Panc1 (cell line): ENCODE measurements around the gene KIF1A. TPM values are rescaled to one million over a fixed set of nuclear protein-coding genes. Genes with fewer than 3 reads are reported as not detected.
A peak's percentile ranks its signal among the peaks of the same experiment; 100 is the strongest.

Experiments
- ATAC-seq: fragments of 200-7000 bp; cut with Tn5 transposase; 2 replicates; pipeline ENCODE4 v1.9.1; 2020; ENCODE audit warnings: mild to moderate bottlenecking, moderate library complexity
- BruUV-seq: library from RNA; stranded (reverse); fragments of 400-500 nt; replicated peaks from 2 replicates; lab custom pipeline; 2021; lab: Mats Ljungman, UMichigan
- CTCF ChIA-PET: fragments of 300-600 bp; sonication (Branson Sonifier 250); formaldehyde crosslinking; loops from one replicate; lab custom pipeline; 2022; ENCODE audit warnings: antibody characterized with exemption; lab: Charles Lee
- POLR2A ChIA-PET: fragments of 300-600 bp; sonication (Branson Sonifier 250); formaldehyde crosslinking; loops from one replicate; lab custom pipeline; 2022; ENCODE audit warnings: antibody characterized with exemption; lab: Charles Lee
- DNase-seq: peaks from one replicate; pipeline ENCODE4 v3.0.0-alpha.2; 2010; ENCODE audit warnings: low read depth, low spot score
- H3K27ac ChIP-seq: 2 replicates; pipeline ENCODE4 v1.5.1; 2011; ENCODE audit warnings: mild to moderate bottlenecking, low read length, inconsistent platforms
- H3K27me3 ChIP-seq: fragments of 200-500 bp; sonication (Bioruptor generic); 2 replicates; pipeline ENCODE4 v1.6.0; 2014; ENCODE audit warnings: low read length, inconsistent platforms; ENCODE audit not compliant: control insufficient read depth, insufficient read depth
- H3K36me3 ChIP-seq: fragments of 200-500 bp; sonication (Bioruptor generic); 2 replicates; pipeline ENCODE4 v1.5.1; 2014; ENCODE audit warnings: inconsistent platforms, mild to moderate bottlenecking, low read length, moderate library complexity; ENCODE audit not compliant: control insufficient read depth, insufficient read depth
- H3K4me1 ChIP-seq: 2 replicates; pipeline ENCODE4 v1.5.1; 2011; ENCODE audit warnings: inconsistent platforms, mild to moderate bottlenecking, low read length, moderate library complexity; ENCODE audit not compliant: control insufficient read depth, insufficient read depth
- H3K4me3 ChIP-seq, 2 experiments: 2 replicates each; pipeline ENCODE4 v1.5.1; 2011 to 2012; ENCODE audit warnings: low read depth in 2 of 2, low read length in 2 of 2, mild to moderate bottlenecking in 2 of 2, inconsistent platforms in 1 of 2, moderate library complexity in 1 of 2
- H3K9me3 ChIP-seq: fragments of 200-500 bp; sonication (Bioruptor generic); 2 replicates; pipeline ENCODE4 v1.5.1; 2014; ENCODE audit warnings: low read depth, mild to moderate bottlenecking, inconsistent platforms, low read length, moderate library complexity; ENCODE audit not compliant: control insufficient read depth, insufficient read depth
- POLR2AphosphoS5 ChIP-seq: IDR thresholded peaks from 2 replicates; pipeline ENCODE4 v1.6.1; 2012; ENCODE audit warnings: mild to moderate bottlenecking, low read depth, low read length, moderate library complexity
- SIN3A ChIP-seq: IDR thresholded peaks from 2 replicates; pipeline ENCODE4 v1.6.1; 2012; ENCODE audit warnings: low read depth, mild to moderate bottlenecking, low read length, moderate library complexity, borderline replicate concordance; ENCODE audit not compliant: insufficient read depth
- TCF7L2 ChIP-seq: IDR thresholded peaks from 2 replicates; pipeline ENCODE4 v1.6.1; 2011; ENCODE audit warnings: mild to moderate bottlenecking, low read depth, low read length, inconsistent platforms
- in situ Hi-C: cut with HindIII; loops from 2 replicates; pipeline ENCODE4 v1.10.0; 2016; ENCODE audit warnings: low sequenced_read_pairs, low pct_unique_long_range_greater_than_20kb
- intact Hi-C: fragments of 100-400 bp; cut with micrococcal nuclease; formaldehyde crosslinking; loops from one replicate; pipeline ENCODE4 v1.10.0; 2022; ENCODE audit not compliant: unreplicated experiment
- total RNA-seq: library from RNA; stranded (reverse); gene quantifications from one replicate; pipeline ENCODE4 v1.2.1, GENCODE V29; 2021; ENCODE audit not compliant: unreplicated experiment
- TF ChIP-seq, protein P1 (sequence below): fragments of 450-650 bp; IDR thresholded peaks from 2 replicates; pipeline ENCODE4 v1.5.1; 2017; ENCODE audit warnings: mild to moderate bottlenecking
- TF ChIP-seq, protein P2 (sequence below), 2 experiments: IDR thresholded peaks; 2 replicates each; pipeline ENCODE4 v1.6.1; 2011 to 2012; ENCODE audit warnings: low read depth in 2 of 2, control low read depth in 1 of 2, low read length in 1 of 2, mild to moderate bottlenecking in 1 of 2, moderate library complexity in 1 of 2; ENCODE audit not compliant: insufficient read depth in 1 of 2

KIF1A gene
- total RNA-seq, 1 experiment from 2014 or later, result 132 TPM

DNA sequence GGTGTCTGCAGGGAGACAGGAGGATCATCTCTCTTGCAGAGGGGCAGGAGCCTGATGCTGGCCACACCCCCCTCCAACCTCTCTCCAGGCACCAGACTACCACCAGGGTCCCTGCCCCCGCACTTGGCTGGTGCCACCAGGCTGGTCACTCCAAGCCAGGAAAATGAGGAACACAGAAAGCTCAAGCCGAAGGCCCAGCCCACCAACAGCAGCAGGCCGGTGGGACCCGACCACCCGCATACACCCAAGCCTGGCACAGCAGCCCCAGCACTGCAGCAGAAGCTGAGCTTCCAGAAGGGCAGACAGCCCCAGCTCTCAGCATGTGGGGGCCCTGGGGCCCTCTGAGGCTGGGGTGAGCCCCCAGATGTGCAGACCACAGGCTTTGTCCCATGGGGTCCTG, 52.7 kb downstream of the KIF1A start:
- TF ChIP-seq TCF7L2, result no peak
- TF ChIP-seq POLR2AphosphoS5, result no peak
- TF ChIP-seq, protein P1, sequence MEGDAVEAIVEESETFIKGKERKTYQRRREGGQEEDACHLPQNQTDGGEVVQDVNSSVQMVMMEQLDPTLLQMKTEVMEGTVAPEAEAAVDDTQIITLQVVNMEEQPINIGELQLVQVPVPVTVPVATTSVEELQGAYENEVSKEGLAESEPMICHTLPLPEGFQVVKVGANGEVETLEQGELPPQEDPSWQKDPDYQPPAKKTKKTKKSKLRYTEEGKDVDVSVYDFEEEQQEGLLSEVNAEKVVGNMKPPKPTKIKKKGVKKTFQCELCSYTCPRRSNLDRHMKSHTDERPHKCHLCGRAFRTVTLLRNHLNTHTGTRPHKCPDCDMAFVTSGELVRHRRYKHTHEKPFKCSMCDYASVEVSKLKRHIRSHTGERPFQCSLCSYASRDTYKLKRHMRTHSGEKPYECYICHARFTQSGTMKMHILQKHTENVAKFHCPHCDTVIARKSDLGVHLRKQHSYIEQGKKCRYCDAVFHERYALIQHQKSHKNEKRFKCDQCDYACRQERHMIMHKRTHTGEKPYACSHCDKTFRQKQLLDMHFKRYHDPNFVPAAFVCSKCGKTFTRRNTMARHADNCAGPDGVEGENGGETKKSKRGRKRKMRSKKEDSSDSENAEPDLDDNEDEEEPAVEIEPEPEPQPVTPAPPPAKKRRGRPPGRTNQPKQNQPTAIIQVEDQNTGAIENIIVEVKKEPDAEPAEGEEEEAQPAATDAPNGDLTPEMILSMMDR, result no peak
- ATAC-seq, result no peak
- ChIA-PET CTCF (no interaction called here), POLR2A (no interaction called here)
- BruUV-seq, result no TSS peak
- no peak for DNase-seq
- Histone ChIP-seq H3K4me3 (no peak overlapping the region), H3K36me3 (no peaks in the 10 kb centered on the region; the same call in 1 of the 2 replicates), H3K9me3 (no peaks in the 10 kb centered on the region), H3K4me1 (no peaks in the 10 kb centered on the region), H3K27me3 (no peaks in the 10 kb centered on the region), H3K27ac (no peak overlapping the region)
- intact Hi-C loops, result no loop called here
- in situ Hi-C loops, result no loop called here

DNA sequence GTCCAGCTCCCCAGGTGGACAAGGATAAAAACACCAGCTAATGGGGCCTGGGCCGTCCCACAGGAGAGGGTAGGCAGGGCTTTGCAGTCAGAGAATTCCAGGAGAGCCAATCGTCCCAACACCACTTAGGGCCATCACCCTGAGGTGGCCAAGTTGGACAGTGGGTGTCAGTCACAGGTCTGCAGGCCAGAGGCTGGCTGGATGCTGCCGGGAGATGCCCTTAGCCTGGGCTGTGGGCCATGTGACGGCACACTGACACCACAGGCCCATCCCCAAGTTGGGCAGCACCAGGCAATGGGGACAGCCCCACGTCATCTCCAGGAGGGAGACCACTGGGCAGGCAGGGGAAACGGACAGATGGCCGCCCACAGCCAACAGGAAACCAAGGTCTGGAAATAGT, 53.9 kb downstream of the KIF1A start:
- Histone ChIP-seq H3K4me1 (no peaks in the 10 kb centered on the region), H3K36me3 (no peaks in the 10 kb centered on the region), H3K4me3 (no peak overlapping the region), H3K27me3 (no peaks in the 10 kb centered on the region), H3K9me3 (no peaks in the 10 kb centered on the region), H3K27ac (no peak overlapping the region)
- ATAC-seq (0 out of 2 replicates have a peak, but pooled peaks have one; percentile 5), DNase-seq (no peak)
- ChIA-PET POLR2A (no interaction called here), CTCF (no interaction called here)
- TF ChIP-seq TCF7L2, result no peak
- TF ChIP-seq, protein P2, sequence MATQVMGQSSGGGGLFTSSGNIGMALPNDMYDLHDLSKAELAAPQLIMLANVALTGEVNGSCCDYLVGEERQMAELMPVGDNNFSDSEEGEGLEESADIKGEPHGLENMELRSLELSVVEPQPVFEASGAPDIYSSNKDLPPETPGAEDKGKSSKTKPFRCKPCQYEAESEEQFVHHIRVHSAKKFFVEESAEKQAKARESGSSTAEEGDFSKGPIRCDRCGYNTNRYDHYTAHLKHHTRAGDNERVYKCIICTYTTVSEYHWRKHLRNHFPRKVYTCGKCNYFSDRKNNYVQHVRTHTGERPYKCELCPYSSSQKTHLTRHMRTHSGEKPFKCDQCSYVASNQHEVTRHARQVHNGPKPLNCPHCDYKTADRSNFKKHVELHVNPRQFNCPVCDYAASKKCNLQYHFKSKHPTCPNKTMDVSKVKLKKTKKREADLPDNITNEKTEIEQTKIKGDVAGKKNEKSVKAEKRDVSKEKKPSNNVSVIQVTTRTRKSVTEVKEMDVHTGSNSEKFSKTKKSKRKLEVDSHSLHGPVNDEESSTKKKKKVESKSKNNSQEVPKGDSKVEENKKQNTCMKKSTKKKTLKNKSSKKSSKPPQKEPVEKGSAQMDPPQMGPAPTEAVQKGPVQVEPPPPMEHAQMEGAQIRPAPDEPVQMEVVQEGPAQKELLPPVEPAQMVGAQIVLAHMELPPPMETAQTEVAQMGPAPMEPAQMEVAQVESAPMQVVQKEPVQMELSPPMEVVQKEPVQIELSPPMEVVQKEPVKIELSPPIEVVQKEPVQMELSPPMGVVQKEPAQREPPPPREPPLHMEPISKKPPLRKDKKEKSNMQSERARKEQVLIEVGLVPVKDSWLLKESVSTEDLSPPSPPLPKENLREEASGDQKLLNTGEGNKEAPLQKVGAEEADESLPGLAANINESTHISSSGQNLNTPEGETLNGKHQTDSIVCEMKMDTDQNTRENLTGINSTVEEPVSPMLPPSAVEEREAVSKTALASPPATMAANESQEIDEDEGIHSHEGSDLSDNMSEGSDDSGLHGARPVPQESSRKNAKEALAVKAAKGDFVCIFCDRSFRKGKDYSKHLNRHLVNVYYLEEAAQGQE (IDR thresholded peaks at IDR 0.05; ENCODE audit: insufficient read depth in 1 of 2, low read depth in 2 of 2, low read length in 1 of 2), result no peak
- BruUV-seq, result no TSS peak
- in situ Hi-C loops, result no loop called here
- intact Hi-C loops, result no loop called here

DNA sequence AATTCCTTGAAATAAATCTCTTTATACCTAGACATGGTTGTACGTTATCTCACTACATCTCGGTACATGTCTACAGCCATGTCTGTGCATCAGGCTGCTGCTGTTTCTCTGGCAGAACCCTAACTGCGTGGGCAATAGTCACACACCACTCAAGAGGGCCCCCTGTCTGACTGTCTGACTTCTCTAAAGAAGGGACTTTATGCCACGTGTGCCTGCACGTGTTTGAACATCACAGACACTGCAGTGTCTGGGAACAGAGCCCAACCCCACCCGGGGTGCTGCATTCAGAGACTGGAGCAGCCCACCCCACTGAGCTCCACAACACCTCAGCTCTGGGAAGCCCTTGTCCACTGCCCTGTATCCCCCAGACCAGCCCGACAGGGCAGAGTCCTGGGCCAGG, 55.0 kb downstream of the KIF1A start:
- CTCF ChIA-PET, result no interaction called here
- POLR2A ChIA-PET, result no interaction called here
- in situ Hi-C loops, result no loop called here
- no peaks in the 10 kb centered on the region for H3K27me3 ChIP-seq
- DNase-seq (no peak), ATAC-seq (no peak)
- no peak overlapping the region for H3K27ac ChIP-seq
- H3K36me3 ChIP-seq, result no peaks in the 10 kb centered on the region
- TF ChIP-seq POLR2AphosphoS5 (no peak), SIN3A (no peak), TCF7L2 (no peak)
- TF ChIP-seq, protein P2 (IDR thresholded peaks at IDR 0.05; ENCODE audit: insufficient read depth in 1 of 2, low read depth in 2 of 2, low read length in 1 of 2), result no peak
- TF ChIP-seq, protein P1, result no peak
- no TSS peak for BruUV-seq
- intact Hi-C loops, result no loop called here
- H3K4me1 ChIP-seq, result no peaks in the 10 kb centered on the region
- H3K4me3 ChIP-seq, result no peak overlapping the region
- no peaks in the 10 kb centered on the region for H3K9me3 ChIP-seq
